IMR-90 (cell line): ENCODE results near the gene SORCS1. TPM values are rescaled to one million over a fixed set of nuclear protein-coding genes. Genes with fewer than 3 reads are reported as not detected.

Source experiments
- ATAC-seq: fragments of 200-7000 bp; cut with Tn5 transposase; 2 replicates; pipeline ENCODE4 v1.9.1; 2020; ENCODE audit warnings: low read depth, mild to moderate bottlenecking, moderate library complexity
- BruUV-seq: library from RNA; stranded (reverse); fragments of 400-500 nt; replicated peaks from 2 replicates; lab custom pipeline; 2021; lab: Mats Ljungman, UMichigan
- CTCF ChIA-PET: fragments of 300-600 bp; formaldehyde crosslinking; extraction: SDS; loops from one replicate; lab custom pipeline; 2021; ENCODE audit warnings: antibody characterized with exemption; lab: Yijun Ruan, JAX
- POLR2A ChIA-PET: fragments of 300-600 bp; sonication (Branson Sonifier 250); formaldehyde crosslinking; loops from one replicate; lab custom pipeline; 2022; ENCODE audit warnings: antibody characterized with exemption; ENCODE audit not compliant: unreplicated experiment; lab: Charles Lee
- DNase-seq: peaks from one replicate; pipeline ENCODE4 v3.0.0; 2013
- H2AFZ ChIP-seq: replicated peaks from 2 replicates; pipeline ENCODE3; 2013; ENCODE audit warnings: low read length, mild to moderate bottlenecking; ENCODE audit not compliant: poor library complexity
- H2AK5ac ChIP-seq: 2 replicates; pipeline ENCODE4 v1.6.1; 2013; ENCODE audit warnings: low read depth, low read length, inconsistent platforms
- H2AK9ac ChIP-seq: replicated peaks from 2 replicates; pipeline ENCODE3; 2013; ENCODE audit warnings: mild to moderate bottlenecking, low read depth, low read length, moderate library complexity; ENCODE audit not compliant: poor library complexity
- H2BK120ac ChIP-seq: 2 replicates; pipeline ENCODE4 v1.6.1; 2013; ENCODE audit warnings: low read depth, low read length, inconsistent platforms
- H2BK15ac ChIP-seq: 3 replicates; pipeline ENCODE4 v1.6.1; 2013; ENCODE audit warnings: low read depth, low read length, inconsistent platforms
- H2BK20ac ChIP-seq: 2 replicates; pipeline ENCODE4 v1.6.1; 2013; ENCODE audit warnings: low read depth, mild to moderate bottlenecking, inconsistent platforms, low read length, moderate library complexity
- H2BK5ac ChIP-seq: 2 replicates; pipeline ENCODE4 v1.6.1; 2013; ENCODE audit warnings: mild to moderate bottlenecking, low read depth, low read length, inconsistent platforms; ENCODE audit not compliant: poor library complexity, severe bottlenecking
- H3K14ac ChIP-seq: replicated peaks from 2 replicates; pipeline ENCODE4 v1.6.1; 2013; ENCODE audit warnings: low read depth, low read length, inconsistent platforms
- H3K18ac ChIP-seq: 2 replicates; pipeline ENCODE4 v1.6.1; 2013; ENCODE audit warnings: low read depth, low read length, control low read depth
- H3K23ac ChIP-seq: 2 replicates; pipeline ENCODE4 v1.6.1; 2013; ENCODE audit warnings: low read depth, low read length, inconsistent platforms
- H3K27ac ChIP-seq: 2 replicates; pipeline ENCODE4 v1.5.1; 2013; ENCODE audit warnings: mild to moderate bottlenecking, control low read depth, low read length; ENCODE audit not compliant: insufficient read depth
- H3K27me3 ChIP-seq: 2 replicates; pipeline ENCODE4 v1.6.1; 2013; ENCODE audit warnings: low read length; ENCODE audit not compliant: control insufficient read depth, insufficient read depth
- H3K36me3 ChIP-seq: 2 replicates; pipeline ENCODE4 v1.6.1; 2013; ENCODE audit warnings: low read length, mixed read lengths; ENCODE audit not compliant: control insufficient read depth, insufficient read depth
- H3K4ac ChIP-seq: 2 replicates; pipeline ENCODE4 v1.6.1; 2013; ENCODE audit warnings: low read depth, low read length, inconsistent platforms
- H3K4me1 ChIP-seq: 2 replicates; pipeline ENCODE4 v1.6.1; 2013; ENCODE audit warnings: low read length, mixed read lengths; ENCODE audit not compliant: control insufficient read depth, insufficient read depth
- H3K4me2 ChIP-seq: 2 replicates; pipeline ENCODE4 v1.6.1; 2013; ENCODE audit warnings: low read depth, mild to moderate bottlenecking, control low read depth, low read length, moderate library complexity
- H3K4me3 ChIP-seq: 2 replicates; pipeline ENCODE4 v1.5.1; 2013; ENCODE audit warnings: low read depth, mild to moderate bottlenecking, control low read depth, low read length, moderate library complexity; ENCODE audit not compliant: insufficient read depth
- H3K56ac ChIP-seq: 2 replicates; pipeline ENCODE4 v1.6.1; 2013; ENCODE audit warnings: low read length, inconsistent platforms; ENCODE audit not compliant: insufficient read depth; ENCODE audit errors: extremely low read depth
- H3K79me1 ChIP-seq, 2 experiments: 2 replicates each; pipeline ENCODE4 v1.6.1; 2013; ENCODE audit warnings: low read length in 2 of 2, inconsistent platforms in 1 of 2, low read depth in 1 of 2
- H3K9ac ChIP-seq: 2 replicates; pipeline ENCODE4 v1.6.1; 2013; ENCODE audit warnings: low read depth, low read length, control low read depth
- H3K9me1 ChIP-seq: 2 replicates; pipeline ENCODE4 v1.6.1; 2013; ENCODE audit warnings: low read length, inconsistent platforms; ENCODE audit not compliant: insufficient read depth
- H3K9me3 ChIP-seq: 2 replicates; pipeline ENCODE4 v1.6.1; 2013; ENCODE audit warnings: low read length; ENCODE audit not compliant: control insufficient read depth, insufficient read depth
- H4K20me1 ChIP-seq: 2 replicates; pipeline ENCODE4 v1.6.1; 2013; ENCODE audit warnings: low read length, inconsistent platforms; ENCODE audit not compliant: insufficient read depth
- H4K5ac ChIP-seq: 2 replicates; pipeline ENCODE4 v1.6.1; 2013; ENCODE audit warnings: mild to moderate bottlenecking, low read depth, low read length, control low read depth
- H4K8ac ChIP-seq, 2 experiments: 2 replicates each; pipeline ENCODE4 v1.6.1; 2013; ENCODE audit warnings: low read depth in 2 of 2, low read length in 2 of 2, control low read depth in 1 of 2, inconsistent platforms in 1 of 2
- H4K91ac ChIP-seq: 2 replicates; pipeline ENCODE4 v1.6.1; 2013; ENCODE audit warnings: low read depth, low read length, inconsistent platforms; ENCODE audit not compliant: insufficient read depth
- BHLHE40 ChIP-seq: fragments of 150-350 bp; IDR thresholded peaks from 2 replicates; pipeline ENCODE4 v1.6.1; 2016; ENCODE audit warnings: mild to moderate bottlenecking, low read depth, low read length
- CEBPB ChIP-seq: IDR thresholded peaks from 2 replicates; pipeline ENCODE4 v1.6.1; 2012; ENCODE audit warnings: low read depth, low read length, improper control_type of control experiment
- CHD1 ChIP-seq: IDR thresholded peaks from 2 replicates; pipeline ENCODE4 v1.6.1; 2012; ENCODE audit warnings: low read depth, low read length, improper control_type of control experiment
- FOS ChIP-seq: fragments of 150-350 bp; IDR thresholded peaks from 2 replicates; pipeline ENCODE4 v1.6.1; 2016; ENCODE audit warnings: low read depth, low read length
- MAFK ChIP-seq: IDR thresholded peaks from 2 replicates; pipeline ENCODE4 v1.6.1; 2012; ENCODE audit warnings: low read depth, low read length, improper control_type of control experiment
- MAZ ChIP-seq: IDR thresholded peaks from 2 replicates; pipeline ENCODE4 v1.6.1; 2012; ENCODE audit warnings: low read depth, mild to moderate bottlenecking, low read length, improper control_type of control experiment, moderate library complexity, borderline replicate concordance
- MXI1 ChIP-seq: IDR thresholded peaks from 2 replicates; pipeline ENCODE4 v1.6.1; 2012; ENCODE audit warnings: low read depth, mild to moderate bottlenecking, low read length, moderate library complexity, borderline replicate concordance
- NFE2L2 ChIP-seq: fragments of 150-350 bp; IDR thresholded peaks from 2 replicates; pipeline ENCODE4 v1.6.1; 2016; ENCODE audit warnings: low read depth, mild to moderate bottlenecking, low read length
- POLR2A ChIP-seq: IDR thresholded peaks from 2 replicates; pipeline ENCODE4 v1.6.1; 2012; ENCODE audit warnings: mild to moderate bottlenecking, low read depth, low read length
- RAD21 ChIP-seq: IDR thresholded peaks from 2 replicates; pipeline ENCODE4 v1.6.1; 2012; ENCODE audit warnings: low read length, improper control_type of control experiment
- RCOR1 ChIP-seq: IDR thresholded peaks from 2 replicates; pipeline ENCODE4 v1.6.1; 2012; ENCODE audit warnings: mild to moderate bottlenecking, low read length, improper control_type of control experiment; ENCODE audit not compliant: insufficient replicate concordance
- RFX5 ChIP-seq: IDR thresholded peaks from 2 replicates; pipeline ENCODE4 v1.8.0; 2012; ENCODE audit warnings: low read depth, mild to moderate bottlenecking, low read length, moderate library complexity
- SMC3 ChIP-seq: fragments of 150-350 bp; IDR thresholded peaks from 2 replicates; pipeline ENCODE4 v1.6.1; 2016; ENCODE audit warnings: low read depth, mild to moderate bottlenecking, antibody characterized with exemption, low read length, moderate library complexity
- WGBS, 2 experiments: methylation state at CpG; one replicate each; pipeline versions ENCODE4 v1.1.5 to v1.1.7; 2013; ENCODE audit warnings: missing lambda C conversion rate in 2 of 2; ENCODE audit not compliant: insufficient read length in 1 of 2; ENCODE audit errors: extremely low coverage in 2 of 2; 5-methylcytosine and 5-hydroxymethylcytosine counted together
- dilution Hi-C: fragments of 300-500 bp; cut with HindIII; formaldehyde crosslinking; loops from one replicate; pipeline ENCODE4 v1.14.3; 2018; ENCODE audit warnings: low sequenced_read_pairs; ENCODE audit not compliant: unreplicated experiment
- in situ Hi-C: fragments of 300-500 bp; cut with MboI; formaldehyde crosslinking; loops from 3 replicates; pipeline ENCODE4 v1.14.3; 2019; ENCODE audit warnings: low sequenced_read_pairs, inconsistent platforms, mixed read lengths
- intact Hi-C: fragments of 100-400 bp; cut with micrococcal nuclease; formaldehyde crosslinking; loops from 2 replicates; pipeline ENCODE4 v1.10.0; 2022
- polyA plus RNA-seq, 3 experiments: library from polyadenylated mRNA; depleted of rRNA; stranded (reverse); fragments of >200 nt; gene quantifications; 2 replicates each; pipeline ENCODE4 v1.2.3, GENCODE V29; 2012; ENCODE audit warnings: low replicate concordance in 1 of 3
- total RNA-seq: library from RNA; depleted of rRNA; stranded (reverse); fragments of >200 nt; gene quantifications from 2 replicates; pipeline ENCODE4 v1.2.3, GENCODE V29; 2012
- TF ChIP-seq, protein P1 (sequence below): fragments of 150-350 bp; IDR thresholded peaks from 2 replicates; pipeline ENCODE4 v1.6.1; 2016; ENCODE audit warnings: low read depth, mild to moderate bottlenecking, low read length, moderate library complexity, borderline replicate concordance
- TF ChIP-seq, protein P2 (sequence below): fragments of 150-350 bp; IDR thresholded peaks from 2 replicates; pipeline ENCODE4 v1.6.1; 2017; ENCODE audit warnings: mild to moderate bottlenecking, antibody characterized with exemption, low read length, low read depth
- TF ChIP-seq, protein P3 (sequence below): conservative IDR thresholded peaks from 2 replicates; pipeline ENCODE4 v1.5.1; 2012; ENCODE audit warnings: mild to moderate bottlenecking, low read depth, low read length, improper control_type of control experiment

Gene SORCS1
- total and polyA plus RNA-seq, 2 of the 4 experiments (the other 2 are of a cell fraction): under 0.01 TPM; not detected in 1

DNA sequence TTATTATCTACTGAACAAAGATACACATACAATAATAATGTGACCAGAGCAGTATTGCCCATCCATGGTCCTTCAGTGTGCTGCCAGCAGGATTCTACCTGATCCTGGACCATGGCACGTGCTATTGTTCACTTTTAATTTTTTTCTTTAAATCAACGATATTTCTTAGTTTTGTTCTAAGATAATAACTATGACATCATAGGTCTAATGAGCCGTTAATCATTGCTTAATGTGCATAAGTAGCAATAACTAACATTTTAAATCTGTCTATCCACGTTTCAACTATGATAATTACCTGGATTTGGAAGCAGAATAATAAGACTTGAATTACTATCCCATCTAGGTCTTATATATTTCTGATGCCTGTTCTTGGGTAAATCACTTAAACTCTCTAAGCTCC, 253.8 kb downstream of the SORCS1 start:
- Histone ChIP-seq H3K4me2 (no peak overlapping the region), H2BK120ac (no peak overlapping the region), H3K56ac (no peak overlapping the region), H3K4ac (no peak overlapping the region), H2BK15ac (no peak overlapping the region), H3K27me3 (no peaks in the 10 kb centered on the region), H3K9me3 (peaks cover 12% of the 10 kb centered on the region), H4K8ac (no peak overlapping the region), H3K18ac (no peak overlapping the region), H3K27ac (no peak overlapping the region), H2BK5ac (no peak overlapping the region), H3K4me1 (no peaks in the 10 kb centered on the region), H3K9ac (no peak overlapping the region), H3K4me3 (no peak overlapping the region), H3K23ac (no peak overlapping the region), H3K36me3 (no peaks in the 10 kb centered on the region), H3K14ac (no peak overlapping the region), H3K9me1 (no peaks in the 10 kb centered on the region), H4K5ac (no peak overlapping the region), H2BK20ac (no peak overlapping the region), H2AK5ac (no peak overlapping the region), H4K20me1 (no peaks in the 10 kb centered on the region), H2AFZ (no peak overlapping the region), H4K91ac (no peak overlapping the region), H3K79me1 (no peaks in the 10 kb centered on the region), H2AK9ac (no peak overlapping the region)
- no TSS peak for BruUV-seq
- in situ Hi-C loops (no loop called here), dilution Hi-C loops (no loop called here), intact Hi-C loops (no loop called here)
- WGBS, 2 experiments: no CpG with 5 or more reads among the region's 4 CpGs
- CTCF ChIA-PET: no interaction called here
- ATAC-seq: no peak
- no peak for TF ChIP-seq NFE2L2
- no peak for TF ChIP-seq MAFK
- TF ChIP-seq RCOR1: no peak
- TF ChIP-seq, protein P1, sequence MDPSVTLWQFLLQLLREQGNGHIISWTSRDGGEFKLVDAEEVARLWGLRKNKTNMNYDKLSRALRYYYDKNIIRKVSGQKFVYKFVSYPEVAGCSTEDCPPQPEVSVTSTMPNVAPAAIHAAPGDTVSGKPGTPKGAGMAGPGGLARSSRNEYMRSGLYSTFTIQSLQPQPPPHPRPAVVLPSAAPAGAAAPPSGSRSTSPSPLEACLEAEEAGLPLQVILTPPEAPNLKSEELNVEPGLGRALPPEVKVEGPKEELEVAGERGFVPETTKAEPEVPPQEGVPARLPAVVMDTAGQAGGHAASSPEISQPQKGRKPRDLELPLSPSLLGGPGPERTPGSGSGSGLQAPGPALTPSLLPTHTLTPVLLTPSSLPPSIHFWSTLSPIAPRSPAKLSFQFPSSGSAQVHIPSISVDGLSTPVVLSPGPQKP: no peak
- no peak for TF ChIP-seq RAD21
- no peak for TF ChIP-seq RFX5
- no peak for TF ChIP-seq CEBPB
- TF ChIP-seq POLR2A: no peak
- TF ChIP-seq BHLHE40: no peak
- TF ChIP-seq MAZ: no peak
- TF ChIP-seq FOS: no peak
- TF ChIP-seq SMC3: no peak
- TF ChIP-seq MXI1: no peak
- TF ChIP-seq, protein P2, sequence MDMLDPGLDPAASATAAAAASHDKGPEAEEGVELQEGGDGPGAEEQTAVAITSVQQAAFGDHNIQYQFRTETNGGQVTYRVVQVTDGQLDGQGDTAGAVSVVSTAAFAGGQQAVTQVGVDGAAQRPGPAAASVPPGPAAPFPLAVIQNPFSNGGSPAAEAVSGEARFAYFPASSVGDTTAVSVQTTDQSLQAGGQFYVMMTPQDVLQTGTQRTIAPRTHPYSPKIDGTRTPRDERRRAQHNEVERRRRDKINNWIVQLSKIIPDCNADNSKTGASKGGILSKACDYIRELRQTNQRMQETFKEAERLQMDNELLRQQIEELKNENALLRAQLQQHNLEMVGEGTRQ: no peak
- TF ChIP-seq, protein P3, sequence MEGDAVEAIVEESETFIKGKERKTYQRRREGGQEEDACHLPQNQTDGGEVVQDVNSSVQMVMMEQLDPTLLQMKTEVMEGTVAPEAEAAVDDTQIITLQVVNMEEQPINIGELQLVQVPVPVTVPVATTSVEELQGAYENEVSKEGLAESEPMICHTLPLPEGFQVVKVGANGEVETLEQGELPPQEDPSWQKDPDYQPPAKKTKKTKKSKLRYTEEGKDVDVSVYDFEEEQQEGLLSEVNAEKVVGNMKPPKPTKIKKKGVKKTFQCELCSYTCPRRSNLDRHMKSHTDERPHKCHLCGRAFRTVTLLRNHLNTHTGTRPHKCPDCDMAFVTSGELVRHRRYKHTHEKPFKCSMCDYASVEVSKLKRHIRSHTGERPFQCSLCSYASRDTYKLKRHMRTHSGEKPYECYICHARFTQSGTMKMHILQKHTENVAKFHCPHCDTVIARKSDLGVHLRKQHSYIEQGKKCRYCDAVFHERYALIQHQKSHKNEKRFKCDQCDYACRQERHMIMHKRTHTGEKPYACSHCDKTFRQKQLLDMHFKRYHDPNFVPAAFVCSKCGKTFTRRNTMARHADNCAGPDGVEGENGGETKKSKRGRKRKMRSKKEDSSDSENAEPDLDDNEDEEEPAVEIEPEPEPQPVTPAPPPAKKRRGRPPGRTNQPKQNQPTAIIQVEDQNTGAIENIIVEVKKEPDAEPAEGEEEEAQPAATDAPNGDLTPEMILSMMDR: no peak
- no peak for TF ChIP-seq CHD1
- no peak for DNase-seq
- POLR2A ChIA-PET: no interaction called here
